HepG2 (cell line): ENCODE data around the gene PNPLA3.

ENCODE experiments used
- CTCF ChIP-seq: sonication (generic); formaldehyde crosslinking; IDR thresholded peaks from 2 replicates; pipeline ENCODE4 v1.5.0; 2020; ENCODE audit warnings: mild to moderate bottlenecking, missing genetic modification reagents, moderate library complexity
- FOXM1 ChIP-seq: sonication (generic); formaldehyde crosslinking; IDR thresholded peaks from 2 replicates; pipeline ENCODE4 v1.5.0; 2020; ENCODE audit warnings: missing genetic modification reagents
- NPAS2 ChIP-seq: sonication (generic); formaldehyde crosslinking; IDR thresholded peaks from 2 replicates; pipeline ENCODE4 v1.8.0; 2022; ENCODE audit warnings: mild to moderate bottlenecking, missing genetic modification reagents, borderline replicate concordance
- POLR2A ChIP-seq, 2 experiments: IDR thresholded peaks; 2 replicates each; pipeline ENCODE4 v1.6.1; 2011; ENCODE audit warnings: low read depth in 2 of 2, low read length in 2 of 2, mild to moderate bottlenecking in 1 of 2, moderate library complexity in 1 of 2; ENCODE audit not compliant: insufficient read depth in 1 of 2
- TAF1 ChIP-seq: sonication (generic); formaldehyde crosslinking; IDR thresholded peaks from 2 replicates; pipeline ENCODE4 v1.4.0; 2020; ENCODE audit warnings: missing genetic modification reagents
- ZFAT ChIP-seq: sonication (generic); formaldehyde crosslinking; conservative IDR thresholded peaks from 2 replicates; pipeline ENCODE4 v1.8.1; 2023; ENCODE audit warnings: missing genetic modification reagents, inconsistent platforms

- TF ChIP-seq CTCF (CRISPR knock-in tag) (no peak), ZFAT (no peak), POLR2A (IDR thresholded peaks at IDR 0.05; ENCODE audit: insufficient read depth in 1 of 2, low read depth in 2 of 2, low read length in 2 of 2) (no peak), TAF1 (CRISPR knock-in tag) (no peak), NPAS2 (no peak), FOXM1 (CRISPR knock-in tag) (no peak)
Observed at GRCh38 chr22:43878831-43879550, 44.6 kb upstream of the PNPLA3 start.
